HEK293T (cell line): ENCODE data around the gene NAA25.
"Not testable (repeated sequence)": the region's sequence is repeated elsewhere in the genome, so short reads cannot be mapped to it uniquely, and the experiment has no call there.

ENCODE experiments used
- CTCF ChIA-PET: fragments of 350-600 bp; formaldehyde crosslinking; extraction: SDS; loops from one replicate; lab custom pipeline; 2021; ENCODE audit warnings: antibody characterized with exemption, inconsistent platforms; lab: Yijun Ruan, JAX
- POLR2A ChIA-PET: fragments of 350-600 bp; formaldehyde crosslinking; extraction: SDS; loops from one replicate; lab custom pipeline; 2020; ENCODE audit warnings: antibody characterized with exemption, inconsistent platforms; lab: Yijun Ruan, JAX
- DNase-seq: peaks from one replicate; pipeline ENCODE4 v3.0.0; 2012; ENCODE audit warnings: mixed read lengths; ENCODE audit errors: extremely low spot score
- ARNT ChIP-seq: fragments of 450-650 bp; IDR thresholded peaks from 2 replicates; pipeline ENCODE4 v1.6.1; 2017; ENCODE audit warnings: mild to moderate bottlenecking
- BHLHE40 ChIP-seq: fragments of 450-650 bp; IDR thresholded peaks from 2 replicates; pipeline ENCODE4 v1.6.1; 2016; ENCODE audit warnings: mild to moderate bottlenecking, moderate library complexity, borderline replicate concordance
- CTBP1 ChIP-seq: fragments of 450-650 bp; IDR thresholded peaks from 2 replicates; pipeline ENCODE4 v1.6.1; 2016; ENCODE audit warnings: borderline replicate concordance
- ELF4 ChIP-seq: fragments of 450-650 bp; IDR thresholded peaks from 2 replicates; pipeline ENCODE4 v1.6.1; 2017; ENCODE audit warnings: antibody characterized with exemption
- FOXA1 ChIP-seq: fragments of 450-650 bp; IDR thresholded peaks from 2 replicates; pipeline ENCODE4 v1.6.1; 2016; ENCODE audit warnings: mild to moderate bottlenecking
- FOXK2 ChIP-seq: fragments of 450-650 bp; IDR thresholded peaks from 2 replicates; pipeline ENCODE4 v1.6.1; 2016; ENCODE audit warnings: mild to moderate bottlenecking
- FOXM1 ChIP-seq: fragments of 450-650 bp; IDR thresholded peaks from 2 replicates; pipeline ENCODE4 v1.6.1; 2017; ENCODE audit warnings: mild to moderate bottlenecking, borderline replicate concordance
- HDGF ChIP-seq: fragments of 450-650 bp; IDR thresholded peaks from 2 replicates; pipeline ENCODE4 v1.6.1; 2017; ENCODE audit warnings: antibody characterized with exemption, borderline replicate concordance
- L3MBTL2 ChIP-seq: fragments of 450-650 bp; conservative IDR thresholded peaks from 2 replicates; pipeline ENCODE4 v1.6.1; 2016; ENCODE audit warnings: mild to moderate bottlenecking
- LEF1 ChIP-seq: fragments of 450-650 bp; IDR thresholded peaks from 2 replicates; pipeline ENCODE4 v1.6.1; 2017; ENCODE audit warnings: mild to moderate bottlenecking, borderline replicate concordance
- NFRKB ChIP-seq: fragments of 450-650 bp; IDR thresholded peaks from 2 replicates; pipeline ENCODE4 v1.6.1; 2016; ENCODE audit warnings: mild to moderate bottlenecking, moderate library complexity
- SP1 ChIP-seq: fragments of 450-650 bp; IDR thresholded peaks from 2 replicates; pipeline ENCODE4 v1.6.1; 2017
- SUZ12 ChIP-seq: fragments of 450-650 bp; IDR thresholded peaks from 2 replicates; pipeline ENCODE4 v1.6.1; 2016; ENCODE audit warnings: mild to moderate bottlenecking
- TARDBP ChIP-seq: fragments of 450-650 bp; IDR thresholded peaks from 2 replicates; pipeline ENCODE4 v1.6.1; 2016
- ZNF384 ChIP-seq: fragments of 450-650 bp; IDR thresholded peaks from 2 replicates; pipeline ENCODE4 v1.6.1; 2016
- TF ChIP-seq, protein P1 (sequence below): fragments of 450-650 bp; IDR thresholded peaks from 2 replicates; pipeline ENCODE4 v1.6.1; 2016

NAA25 gene

GRCh38 chr12:112061137-112061536, 47.4 kb downstream of the NAA25 start:
- TF ChIP-seq FOXA1 (no peak), NFRKB (no peak), ARNT (no peak), FOXK2 (no peak)
- CTCF ChIA-PET: no interaction called here

DNA sequence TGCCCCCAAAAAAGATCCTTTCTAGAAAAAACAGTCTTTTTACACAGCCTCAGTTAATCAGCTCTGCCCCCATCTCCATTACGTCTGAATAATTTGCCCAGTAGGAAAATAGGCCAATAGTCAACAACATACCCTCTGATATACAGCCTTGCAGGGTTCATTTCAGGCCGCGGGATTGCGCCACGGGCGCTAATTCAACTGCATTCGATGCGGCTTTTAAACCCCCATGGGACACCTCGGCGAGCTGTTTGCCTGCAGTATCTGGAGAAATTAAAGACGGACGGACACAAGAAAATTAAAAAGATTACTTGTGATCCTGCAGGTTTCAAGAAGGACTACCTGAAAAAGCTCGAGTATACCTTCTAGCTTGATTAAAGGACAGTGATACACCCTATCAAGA, 59.2 kb downstream of the NAA25 start:
- TF ChIP-seq BHLHE40: no peak
- TF ChIP-seq CTBP1: no peak
- TF ChIP-seq SUZ12: no peak
- TF ChIP-seq FOXK2: no peak

More at GRCh38 chr12:112061137-112061536, 47.4 kb downstream of the NAA25 start:
- POLR2A ChIA-PET: no interaction called here
- no peak for DNase-seq

GRCh38 chr12:112046003-112046402, 62.6 kb downstream of the NAA25 start:
- DNase-seq: no peak
- POLR2A ChIA-PET: no interaction called here
- CTCF ChIA-PET: no interaction called here
- TF ChIP-seq, protein P1, sequence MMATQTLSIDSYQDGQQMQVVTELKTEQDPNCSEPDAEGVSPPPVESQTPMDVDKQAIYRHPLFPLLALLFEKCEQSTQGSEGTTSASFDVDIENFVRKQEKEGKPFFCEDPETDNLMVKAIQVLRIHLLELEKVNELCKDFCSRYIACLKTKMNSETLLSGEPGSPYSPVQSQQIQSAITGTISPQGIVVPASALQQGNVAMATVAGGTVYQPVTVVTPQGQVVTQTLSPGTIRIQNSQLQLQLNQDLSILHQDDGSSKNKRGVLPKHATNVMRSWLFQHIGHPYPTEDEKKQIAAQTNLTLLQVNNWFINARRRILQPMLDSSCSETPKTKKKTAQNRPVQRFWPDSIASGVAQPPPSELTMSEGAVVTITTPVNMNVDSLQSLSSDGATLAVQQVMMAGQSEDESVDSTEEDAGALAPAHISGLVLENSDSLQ: no peak
- TF ChIP-seq TARDBP (no peak), L3MBTL2 (no peak), HDGF (no peak), ELF4 (no peak), NFRKB (no peak), ARNT (no peak), BHLHE40 (no peak), ZNF384 (no peak), FOXM1 (no peak), FOXK2 (no peak), SP1 (no peak), LEF1 (no peak), CTBP1 (no peak), FOXA1 (no peak)

More for the DNA sequence above, 59.2 kb downstream of the NAA25 start:
- ChIA-PET POLR2A (no interaction called here), CTCF (interaction anchor here (1.2 kb wide), 1 partner anchor 25 kb away, joined by 3 read pairs; no protein-coding TSS in a partner anchor)
- DNase-seq: no peak

DNA sequence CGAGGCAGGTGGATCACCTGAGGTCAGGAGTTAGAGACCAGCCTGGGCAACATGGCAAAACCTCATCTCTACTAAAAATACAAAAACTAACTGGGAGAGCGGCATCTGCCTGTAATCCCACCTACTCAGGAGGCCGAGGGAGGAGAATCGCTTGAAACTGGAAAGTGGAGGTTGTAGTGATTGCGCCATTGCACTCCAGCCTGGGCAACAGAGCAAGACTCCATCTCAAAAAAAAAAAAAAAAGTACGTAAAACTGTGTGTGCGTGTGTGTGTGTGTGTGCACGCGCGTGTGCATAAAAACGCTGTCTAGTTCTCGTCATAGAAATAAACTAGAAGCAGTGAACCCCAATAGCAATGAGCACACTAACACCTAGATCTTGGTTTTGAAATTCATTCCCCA, 72.0 kb downstream of the NAA25 start:
- DNase-seq, CTCF ChIA-PET, POLR2A ChIA-PET: not testable (repeated sequence)

DNA sequence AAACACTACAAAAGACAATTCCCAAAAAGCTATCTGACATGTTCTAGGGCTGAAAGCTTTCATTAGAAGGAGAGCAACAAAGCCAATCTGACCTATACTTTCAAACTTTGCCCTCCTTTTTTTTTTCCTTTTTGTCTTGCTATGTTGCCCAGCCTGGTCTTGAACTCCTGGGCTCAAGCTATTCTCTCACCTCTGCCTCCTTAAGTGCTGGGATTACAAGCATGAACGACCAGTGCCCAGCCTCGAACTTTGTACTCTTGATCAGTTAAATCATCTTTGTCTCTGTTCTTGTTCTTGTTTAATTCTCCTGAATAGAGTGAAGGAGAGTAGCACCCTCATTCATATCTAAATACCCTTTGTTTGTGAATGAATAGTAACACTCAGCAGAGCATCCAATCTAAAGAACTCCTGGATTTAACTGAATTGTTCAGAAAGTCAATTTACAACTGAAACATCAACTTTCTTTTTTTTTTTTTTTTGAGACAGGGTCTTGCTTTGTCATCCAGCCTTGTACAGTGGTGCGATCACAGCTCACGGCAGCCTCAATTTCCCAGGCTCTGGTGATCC, 73.3 kb downstream of the NAA25 start:
- TF ChIP-seq ELF4 (no peak), LEF1 (no peak)
- ChIA-PET POLR2A (no interaction called here), CTCF (no interaction called here)
- no peak for DNase-seq

DNA sequence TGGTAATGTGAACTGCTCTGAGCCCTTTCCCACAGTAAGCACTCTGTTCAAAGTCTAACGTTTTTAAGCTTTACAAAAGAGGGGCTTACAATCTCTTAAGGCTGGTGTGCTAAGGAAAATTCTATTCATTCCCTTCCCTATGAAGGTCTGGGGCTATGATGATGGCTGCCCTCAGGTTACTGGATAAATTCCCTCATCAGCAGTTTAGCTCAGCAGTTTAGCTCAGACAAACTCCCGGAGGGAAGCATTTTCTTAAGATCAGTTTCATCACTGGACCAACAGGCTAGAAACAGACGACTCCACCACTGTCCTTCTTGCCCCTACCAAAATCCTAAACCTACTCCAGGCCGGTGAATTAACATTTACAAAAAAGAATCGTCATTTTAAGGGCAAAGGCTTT, 76.3 kb downstream of the NAA25 start:
- DNase-seq: no peak
- POLR2A ChIA-PET: interaction anchor here (1.1 kb wide), 1 partner anchor 11 kb away, joined by 3 read pairs; no protein-coding TSS in a partner anchor
- CTCF ChIA-PET: no interaction called here
- TF ChIP-seq ZNF384 (no peak), NFRKB (no peak), BHLHE40 (no peak), ARNT (no peak), SUZ12 (no peak), L3MBTL2 (no peak), CTBP1 (no peak), LEF1 (no peak), SP1 (no peak)
- TF ChIP-seq, protein P1: no peak

GRCh38 chr12:112031472-112031871, 77.1 kb downstream of the NAA25 start:
- POLR2A ChIA-PET: no interaction called here
- DNase-seq: no peak
- CTCF ChIA-PET: no interaction called here
- no peak for TF ChIP-seq SP1
- TF ChIP-seq L3MBTL2: no peak
- no peak for TF ChIP-seq LEF1
- no peak for TF ChIP-seq SUZ12

DNA sequence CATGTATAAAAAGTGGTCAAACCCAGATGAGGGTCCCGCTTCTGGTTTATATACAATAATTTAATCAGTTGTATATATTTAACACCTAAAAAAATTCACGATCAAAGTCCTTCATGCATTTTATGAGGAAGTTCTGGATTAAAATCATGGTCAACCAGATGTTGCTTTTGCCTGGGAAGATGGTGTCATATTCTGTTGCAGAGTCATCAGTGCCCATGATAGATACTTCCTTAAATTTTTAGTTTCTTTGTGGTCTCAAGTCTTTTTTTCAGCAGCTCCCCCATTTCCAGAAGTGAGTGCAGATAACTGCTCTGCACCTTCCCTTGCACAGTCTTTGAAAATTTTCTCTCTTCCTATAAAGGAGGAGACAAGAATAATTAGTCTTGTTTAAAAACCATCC, 79.3 kb downstream of the NAA25 start:
- POLR2A ChIA-PET: no interaction called here
- CTCF ChIA-PET: no interaction called here
- DNase-seq: no peak
- TF ChIP-seq CTBP1: no peak
- TF ChIP-seq FOXK2: no peak
- TF ChIP-seq, protein P1: no peak
- TF ChIP-seq SP1: no peak
- TF ChIP-seq ARNT: no peak
- TF ChIP-seq HDGF: no peak
- TF ChIP-seq FOXM1: no peak
- TF ChIP-seq NFRKB: no peak
- TF ChIP-seq BHLHE40: no peak
- TF ChIP-seq L3MBTL2: no peak
- no peak for TF ChIP-seq ZNF384
- no peak for TF ChIP-seq FOXA1
- TF ChIP-seq TARDBP: no peak
- TF ChIP-seq SUZ12: no peak
- no peak for TF ChIP-seq ELF4
- no peak for TF ChIP-seq LEF1
